Measurements from ENCODE around the gene LAIR1. TPM values are rescaled to one million over a fixed set of nuclear protein-coding genes. Genes with fewer than 3 reads are reported as not detected.

The LAIR1 gene
- polyA plus RNA-seq, 3 donors, result 48.0 to 202 (median 73.8) TPM

DNA sequence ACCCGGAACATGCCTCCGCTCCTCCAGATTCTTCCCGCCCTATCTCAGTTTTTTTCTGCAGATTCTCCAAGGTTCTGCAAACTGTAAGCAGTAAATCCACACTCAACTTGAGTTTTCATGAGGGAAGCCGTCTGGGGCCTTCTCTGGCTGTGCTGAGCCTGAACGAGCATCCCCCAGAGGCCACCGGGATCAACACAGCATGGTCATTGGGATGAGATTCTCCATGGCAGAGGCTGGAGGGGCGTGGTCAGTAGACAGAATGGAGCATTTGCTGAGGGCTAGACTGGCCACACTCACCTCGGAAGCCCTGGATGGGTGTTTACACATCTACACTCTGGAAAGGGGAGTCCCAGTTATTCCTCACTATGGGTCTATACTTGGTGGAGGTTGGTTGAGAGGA is 23.4 kb downstream of the LAIR1 start:
- Histone ChIP-seq H2AFZ (ENCODE audit: insufficient read depth, low read depth, low read length, poor library complexity, severe bottlenecking) (no peak overlapping the region), H3K36me3 (replicated peaks in 1 of 2; ENCODE audit: control insufficient read depth in 1 of 2, insufficient read depth in 2 of 2, low read length in 2 of 2) (no peaks in the 10 kb centered on the region), H3K9ac (ENCODE audit: insufficient read depth, low read length, poor library complexity, severe bottlenecking) (no peak overlapping the region), H3K79me2 (ENCODE audit: insufficient read depth, low read length) (no peaks in the 10 kb centered on the region), H3K27me3 (ENCODE audit: control insufficient read depth in 2 of 2, insufficient read depth in 2 of 2, low read length in 2 of 2) (no peaks in the 10 kb centered on the region), H3K9me3 (replicated peaks in 1 of 2; ENCODE audit: control insufficient read depth in 1 of 2, insufficient read depth in 1 of 2, low read length in 2 of 2) (no peaks in the 10 kb centered on the region), H3K4me1 (ENCODE audit: control insufficient read depth in 1 of 2, insufficient read depth in 2 of 2, low read length in 2 of 2) (peaks cover 51 to 53% of the 10 kb centered on the region in 2 donors), H3K27ac (ENCODE audit: low read depth in 1 of 2, low read length in 2 of 2) (no peak overlapping the region), H4K20me1 (ENCODE audit: insufficient read depth, low read length) (no peaks in the 10 kb centered on the region), H3K4me2 (replicated peaks; ENCODE audit: extremely low read depth, low read length, poor library complexity, severe bottlenecking) (no peak overlapping the region), H3K4me3 (replicated peaks in 1 of 3; ENCODE audit: low read depth in 2 of 3, low read length in 3 of 3) (no peak overlapping the region)
- peaks cover 0 to 2% (median 0%) of the 10 kb centered on the region in 7 donors for H3K9me3 Mint-ChIP-seq
- H3K27me3 Mint-ChIP-seq (ENCODE audit: low read depth in 3 of 3), result peaks cover 0 to 7% (median 2%) of the 10 kb centered on the region in 3 donors
- no peak overlapping the region for H3K4me3 Mint-ChIP-seq
- WGBS (ENCODE audit: insufficient coverage), result 96% methylated on average over 4 of the region's 8 CpGs
- intact Hi-C loops (cut with micrococcal nuclease), result no loop called here
- H3K36me3 Mint-ChIP-seq, result peaks cover 0 to 3% of the 10 kb centered on the region in 2 donors
- TF ChIP-seq, protein P1, sequence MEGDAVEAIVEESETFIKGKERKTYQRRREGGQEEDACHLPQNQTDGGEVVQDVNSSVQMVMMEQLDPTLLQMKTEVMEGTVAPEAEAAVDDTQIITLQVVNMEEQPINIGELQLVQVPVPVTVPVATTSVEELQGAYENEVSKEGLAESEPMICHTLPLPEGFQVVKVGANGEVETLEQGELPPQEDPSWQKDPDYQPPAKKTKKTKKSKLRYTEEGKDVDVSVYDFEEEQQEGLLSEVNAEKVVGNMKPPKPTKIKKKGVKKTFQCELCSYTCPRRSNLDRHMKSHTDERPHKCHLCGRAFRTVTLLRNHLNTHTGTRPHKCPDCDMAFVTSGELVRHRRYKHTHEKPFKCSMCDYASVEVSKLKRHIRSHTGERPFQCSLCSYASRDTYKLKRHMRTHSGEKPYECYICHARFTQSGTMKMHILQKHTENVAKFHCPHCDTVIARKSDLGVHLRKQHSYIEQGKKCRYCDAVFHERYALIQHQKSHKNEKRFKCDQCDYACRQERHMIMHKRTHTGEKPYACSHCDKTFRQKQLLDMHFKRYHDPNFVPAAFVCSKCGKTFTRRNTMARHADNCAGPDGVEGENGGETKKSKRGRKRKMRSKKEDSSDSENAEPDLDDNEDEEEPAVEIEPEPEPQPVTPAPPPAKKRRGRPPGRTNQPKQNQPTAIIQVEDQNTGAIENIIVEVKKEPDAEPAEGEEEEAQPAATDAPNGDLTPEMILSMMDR (IDR thresholded peaks at IDR 0.05), result no peak
- no peak for DNase-seq
- peaks cover 56% of the 10 kb centered on the region for H3K4me1 Mint-ChIP-seq
- H3K27ac Mint-ChIP-seq, result peak overlapping the region in 1 of 7 donors; percentile 51

GRCh38 chr19:54339646-54340358 is 24.9 kb downstream of the LAIR1 start:
- Histone ChIP-seq H3K9me3 (replicated peaks in 1 of 2; ENCODE audit: control insufficient read depth in 1 of 2, insufficient read depth in 1 of 2, low read length in 2 of 2) (no peaks in the 10 kb centered on the region), H4K20me1 (ENCODE audit: insufficient read depth, low read length) (no peaks in the 10 kb centered on the region), H3K4me3 (replicated peaks in 1 of 3; ENCODE audit: low read depth in 2 of 3, low read length in 3 of 3) (peak overlapping the region in 1 of 3 experiments; percentile 14), H3K27me3 (ENCODE audit: control insufficient read depth in 2 of 2, insufficient read depth in 2 of 2, low read length in 2 of 2) (no peaks in the 10 kb centered on the region), H3K4me2 (replicated peaks; ENCODE audit: extremely low read depth, low read length, poor library complexity, severe bottlenecking) (peak overlapping the region; percentile 33), H3K4me1 (ENCODE audit: control insufficient read depth in 1 of 2, insufficient read depth in 2 of 2, low read length in 2 of 2) (peaks cover 41 to 46% of the 10 kb centered on the region in 2 donors), H3K27ac (ENCODE audit: low read depth in 1 of 2, low read length in 2 of 2) (no peak overlapping the region), H3K9ac (ENCODE audit: insufficient read depth, low read length, poor library complexity, severe bottlenecking) (no peak overlapping the region), H3K79me2 (ENCODE audit: insufficient read depth, low read length) (no peaks in the 10 kb centered on the region), H2AFZ (ENCODE audit: insufficient read depth, low read depth, low read length, poor library complexity, severe bottlenecking) (peak overlapping the region; percentile 29), H3K36me3 (replicated peaks in 1 of 2; ENCODE audit: control insufficient read depth in 1 of 2, insufficient read depth in 2 of 2, low read length in 2 of 2) (no peaks in the 10 kb centered on the region)
- peaks cover 51% of the 10 kb centered on the region for H3K4me1 Mint-ChIP-seq
- intact Hi-C loops (cut with micrococcal nuclease), result loop anchor here in 1 of 2 donors (10.0 kb wide), 1 partner anchor 55 kb away; the partner anchor contains the start of gene LILRB2
- H3K36me3 Mint-ChIP-seq, result peaks cover 0 to 3% of the 10 kb centered on the region in 2 donors
- H3K27ac Mint-ChIP-seq, result peak overlapping the region in 6 of 7 donors; percentile 34 to 85 (median 65)
- peaks cover 0 to 5% (median 2%) of the 10 kb centered on the region in 3 donors for H3K27me3 Mint-ChIP-seq (ENCODE audit: low read depth in 3 of 3)
- H3K9me3 Mint-ChIP-seq, result peaks cover 0 to 2% (median 0%) of the 10 kb centered on the region in 7 donors
- TF ChIP-seq, protein P1 (IDR thresholded peaks at IDR 0.05), result no peak
- peak overlapping the region; percentile 53 to 68 for H3K4me3 Mint-ChIP-seq
- DNase-seq, result peak; percentile 58 to 70 (median 67)
- WGBS (ENCODE audit: insufficient coverage), result 38% methylated on average over 5 of the region's 9 CpGs
